ENCODE results near the gene SEBOX. TPM values are rescaled to one million over a fixed set of nuclear protein-coding genes. Genes with fewer than 3 reads are reported as not detected.

SEBOX gene
- total RNA-seq, 4 donors from 2014 or later: not detected

GRCh38 chr17:28396635-28397239, 31.7 kb upstream of the SEBOX start:
- Histone ChIP-seq H3K36me3 (peaks cover 0 to 13% of the 10 kb centered on the region in 2 donors), H3K9me3 (no peaks in the 10 kb centered on the region), H3K4me3 (no peak overlapping the region), H3K27me3 (no peaks in the 10 kb centered on the region), H3K4me1 (no peaks in the 10 kb centered on the region), H3K27ac (no peak overlapping the region)
- in situ Hi-C loops (cut with MboI; ENCODE audit: low sequenced_read_pairs in 4 of 4) (loop anchor here in 1 of 4 donors (5.0 kb wide), 1 partner anchor 51 kb away; no protein-coding TSS in a partner anchor), intact Hi-C loops (cut with DNase I; ENCODE audit: low total_unique reads) (no loop called here)
- DNase-seq (no peak), ATAC-seq (no peak)
- no peak for TF ChIP-seq CTCF (IDR thresholded peaks at IDR 0.05 in 4 of 5, conservative IDR thresholded peaks at IDR 0.05 in 1 of 5)
- no peak for TF ChIP-seq POLR2A (IDR thresholded peaks at IDR 0.05)

GRCh38 chr17:28395968-28396367, 31.0 kb upstream of the SEBOX start:
- TF ChIP-seq CTCF (IDR thresholded peaks at IDR 0.05 in 4 of 5, conservative IDR thresholded peaks at IDR 0.05 in 1 of 5) (no peak), POLR2A (IDR thresholded peaks at IDR 0.05) (no peak)
- intact Hi-C loops (cut with DNase I; ENCODE audit: low total_unique reads): no loop called here
- H3K4me3 ChIP-seq: no peak overlapping the region
- H3K4me1 ChIP-seq: no peaks in the 10 kb centered on the region
- peaks cover 0 to 7% of the 10 kb centered on the region in 2 donors for H3K36me3 ChIP-seq
- no peak for DNase-seq
- no peak for ATAC-seq
- no peaks in the 10 kb centered on the region for H3K9me3 ChIP-seq
- no peak overlapping the region for H3K27ac ChIP-seq
- no peaks in the 10 kb centered on the region for H3K27me3 ChIP-seq
- in situ Hi-C loops (cut with MboI; ENCODE audit: low sequenced_read_pairs in 4 of 4): loop anchor here in 1 of 4 donors (5.0 kb wide), 1 partner anchor 51 kb away; no protein-coding TSS in a partner anchor

- Histone ChIP-seq H3K36me3 (peaks cover 0 to 2% of the 10 kb centered on the region in 2 donors), H3K27ac (no peak overlapping the region), H3K4me1 (no peaks in the 10 kb centered on the region), H3K27me3 (no peaks in the 10 kb centered on the region), H3K4me3 (no peak overlapping the region), H3K9me3 (no peaks in the 10 kb centered on the region)
- intact Hi-C loops (cut with DNase I; ENCODE audit: low total_unique reads) (no loop called here), in situ Hi-C loops (cut with MboI; ENCODE audit: low sequenced_read_pairs in 4 of 4) (loop anchor here in 1 of 4 donors (5.0 kb wide), 1 partner anchor 52 kb away; no protein-coding TSS in a partner anchor)
- ATAC-seq (no peak), DNase-seq (no peak)
- no peak for TF ChIP-seq POLR2A (IDR thresholded peaks at IDR 0.05)
- TF ChIP-seq CTCF (IDR thresholded peaks at IDR 0.05 in 4 of 5, conservative IDR thresholded peaks at IDR 0.05 in 1 of 5): no peak
Observed at GRCh38 chr17:28395426-28395825, 30.4 kb upstream of the SEBOX start.

- TF ChIP-seq CTCF (IDR thresholded peaks at IDR 0.05 in 4 of 5, conservative IDR thresholded peaks at IDR 0.05 in 1 of 5) (no peak), POLR2A (IDR thresholded peaks at IDR 0.05) (no peak)
- no peak for ATAC-seq
- Histone ChIP-seq H3K4me3 (no peak overlapping the region), H3K9me3 (no peaks in the 10 kb centered on the region), H3K36me3 (no peaks in the 10 kb centered on the region), H3K27ac (no peak overlapping the region), H3K4me1 (no peaks in the 10 kb centered on the region), H3K27me3 (no peaks in the 10 kb centered on the region)
- intact Hi-C loops (cut with DNase I; ENCODE audit: low total_unique reads): no loop called here
- in situ Hi-C loops (cut with MboI; ENCODE audit: low sequenced_read_pairs in 4 of 4): loop anchor here in 1 of 4 donors (5.0 kb wide), 1 partner anchor 53 kb away; no protein-coding TSS in a partner anchor
- DNase-seq: no peak
Observed at GRCh38 chr17:28394337-28395116, 29.5 kb upstream of the SEBOX start.

Data from gastrocnemius medialis (tissue), 4 donors.